Measurements from ENCODE around the gene ECEL1. TPM values are rescaled to one million over a fixed set of nuclear protein-coding genes. Genes with fewer than 3 reads are reported as not detected.

The ECEL1 gene
- total and polyA plus RNA-seq, 2 experiments from 2014 or later: 1.1 to 1.2 TPM

DNA sequence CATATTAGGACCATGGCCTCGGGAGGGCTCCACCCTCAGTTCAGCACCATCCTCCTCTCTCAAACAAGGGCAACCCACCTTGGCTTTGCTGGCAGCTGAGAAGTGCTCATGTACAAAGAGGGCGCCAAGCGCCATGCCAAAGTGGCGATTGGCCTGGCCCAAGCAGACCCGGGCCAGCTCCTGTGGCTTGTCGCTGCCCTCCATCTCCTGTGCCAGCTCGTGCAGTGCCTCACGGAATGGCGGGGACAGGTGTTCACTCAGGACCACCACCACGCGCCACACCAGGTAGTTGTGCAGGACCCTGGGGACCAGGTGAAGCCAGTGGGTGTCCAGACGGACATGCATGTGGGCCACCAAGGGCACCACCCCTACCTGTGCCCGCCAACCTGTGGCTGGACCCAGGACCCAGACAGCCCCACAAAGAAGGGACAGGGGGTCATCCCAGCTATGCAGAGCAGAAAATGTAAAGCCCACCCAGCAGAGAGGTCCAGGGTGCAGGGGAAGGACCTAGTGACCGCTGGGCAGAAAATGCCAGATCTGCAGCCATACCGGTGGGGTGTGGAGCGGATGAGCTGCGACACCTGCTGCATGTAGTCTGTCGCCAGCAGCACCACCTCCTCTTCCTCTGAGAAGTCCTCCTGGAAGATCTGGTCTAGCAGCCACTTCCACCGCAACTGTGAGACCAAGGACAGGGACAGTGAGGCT lies 3.6 kb downstream of the ECEL1 start:
- TF ChIP-seq CTCF (IDR thresholded peaks at IDR 0.05; ENCODE audit: poor library complexity): no peak
- no peak for TF ChIP-seq EZH2phosphoT487 (IDR thresholded peaks at IDR 0.05; ENCODE audit: low read depth, severe bottlenecking, unreplicated experiment)
- TF ChIP-seq EZH2 (IDR thresholded peaks at IDR 0.05; ENCODE audit: borderline replicate concordance): no peak
- no peak overlapping the region for H2AFZ ChIP-seq
- no peak overlapping the region for H3K27ac ChIP-seq
- no peaks in the 10 kb centered on the region for H3K9me3 ChIP-seq (ENCODE audit: low read depth)
- DNase-seq (ENCODE audit: low spot score): no peak
- no peaks in the 10 kb centered on the region for H3K79me2 ChIP-seq
- H4K20me1 ChIP-seq (ENCODE audit: insufficient read depth, poor library complexity, severe bottlenecking): no peaks in the 10 kb centered on the region
- 94% methylated on average over 18 of the region's 19 CpGs for WGBS (ENCODE audit: low lambda C conversion rate, missing lambda C conversion rate)
- no peaks in the 10 kb centered on the region for H3K36me3 ChIP-seq (replicated peaks; ENCODE audit: insufficient read depth, low read depth)
- no peaks in the 10 kb centered on the region for H3K9me2 ChIP-seq (replicated peaks; ENCODE audit: insufficient read depth)
- peaks cover 56% of the 10 kb centered on the region for H3K27me3 ChIP-seq
- H3K4me2 ChIP-seq: no peak overlapping the region
- H3K4me1 ChIP-seq (ENCODE audit: insufficient read depth): peaks cover 6% of the 10 kb centered on the region
- no peak overlapping the region for H3K4me3 ChIP-seq

DNA sequence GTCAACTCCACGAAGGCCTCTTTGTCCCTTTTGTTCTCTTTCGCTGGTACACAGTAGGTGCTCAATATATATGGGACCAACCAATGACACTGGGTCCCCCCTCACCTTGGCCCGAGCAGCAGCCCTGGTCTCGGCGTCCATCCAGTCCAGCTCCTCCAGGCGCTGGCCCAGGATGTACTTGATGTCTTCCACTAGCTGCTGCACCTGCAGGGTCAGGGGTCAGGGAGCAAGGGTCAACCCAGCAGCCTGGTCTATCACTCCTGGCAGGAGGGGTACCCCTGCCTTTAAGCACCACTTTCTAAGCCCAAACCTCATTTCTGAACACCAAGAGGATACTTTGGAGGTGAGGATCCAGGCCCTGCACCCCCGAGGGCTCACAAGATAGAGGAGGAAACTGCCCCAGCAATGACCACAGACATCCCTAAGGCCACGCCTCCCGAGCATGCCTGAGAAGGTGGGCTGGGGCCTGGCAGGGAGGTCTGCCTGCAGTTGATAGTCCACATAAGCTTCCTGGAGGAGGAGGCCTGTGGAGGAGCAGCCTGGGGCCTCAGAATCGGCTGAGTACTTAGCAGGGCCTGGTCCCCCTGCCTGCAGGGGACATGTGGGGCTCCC lies 4.2 kb downstream of the ECEL1 start:
- Histone ChIP-seq H3K4me1 (ENCODE audit: insufficient read depth) (peaks cover 6% of the 10 kb centered on the region), H3K79me2 (no peaks in the 10 kb centered on the region), H4K20me1 (ENCODE audit: insufficient read depth, poor library complexity, severe bottlenecking) (no peaks in the 10 kb centered on the region), H3K4me3 (no peak overlapping the region), H3K9me2 (replicated peaks; ENCODE audit: insufficient read depth) (no peaks in the 10 kb centered on the region), H3K9me3 (ENCODE audit: low read depth) (no peaks in the 10 kb centered on the region), H3K4me2 (no peak overlapping the region), H3K27ac (no peak overlapping the region), H2AFZ (no peak overlapping the region), H3K36me3 (replicated peaks; ENCODE audit: insufficient read depth, low read depth) (no peaks in the 10 kb centered on the region), H3K27me3 (peaks cover 50% of the 10 kb centered on the region)
- DNase-seq (ENCODE audit: low spot score): no peak
- WGBS (ENCODE audit: low lambda C conversion rate, missing lambda C conversion rate): 93% methylated on average over 10 of the region's 10 CpGs
- no peak for TF ChIP-seq EZH2 (IDR thresholded peaks at IDR 0.05; ENCODE audit: borderline replicate concordance)
- no peak for TF ChIP-seq EZH2phosphoT487 (IDR thresholded peaks at IDR 0.05; ENCODE audit: low read depth, severe bottlenecking, unreplicated experiment)

GRCh38 chr2:232482301-232483238 lies 5.1 kb downstream of the ECEL1 start:
- Histone ChIP-seq H3K36me3 (replicated peaks; ENCODE audit: insufficient read depth, low read depth) (no peaks in the 10 kb centered on the region), H3K4me1 (ENCODE audit: insufficient read depth) (peaks cover 6% of the 10 kb centered on the region), H3K4me2 (no peak overlapping the region), H3K79me2 (no peaks in the 10 kb centered on the region), H3K27me3 (peaks cover 43% of the 10 kb centered on the region), H2AFZ (no peak overlapping the region), H4K20me1 (ENCODE audit: insufficient read depth, poor library complexity, severe bottlenecking) (no peaks in the 10 kb centered on the region), H3K27ac (no peak overlapping the region), H3K9me2 (replicated peaks; ENCODE audit: insufficient read depth) (no peaks in the 10 kb centered on the region), H3K9me3 (ENCODE audit: low read depth) (no peaks in the 10 kb centered on the region), H3K4me3 (no peak overlapping the region)
- 94% methylated on average over 21 of the region's 31 CpGs for WGBS (ENCODE audit: low lambda C conversion rate, missing lambda C conversion rate)
- no peak for DNase-seq (ENCODE audit: low spot score)
- TF ChIP-seq CTCF (IDR thresholded peaks at IDR 0.05; ENCODE audit: poor library complexity) (no peak), EZH2 (IDR thresholded peaks at IDR 0.05; ENCODE audit: borderline replicate concordance) (no peak), EZH2phosphoT487 (IDR thresholded peaks at IDR 0.05; ENCODE audit: low read depth, severe bottlenecking, unreplicated experiment) (no peak)
